ENCODE results near the gene CD40.

The CD40 gene

DNA sequence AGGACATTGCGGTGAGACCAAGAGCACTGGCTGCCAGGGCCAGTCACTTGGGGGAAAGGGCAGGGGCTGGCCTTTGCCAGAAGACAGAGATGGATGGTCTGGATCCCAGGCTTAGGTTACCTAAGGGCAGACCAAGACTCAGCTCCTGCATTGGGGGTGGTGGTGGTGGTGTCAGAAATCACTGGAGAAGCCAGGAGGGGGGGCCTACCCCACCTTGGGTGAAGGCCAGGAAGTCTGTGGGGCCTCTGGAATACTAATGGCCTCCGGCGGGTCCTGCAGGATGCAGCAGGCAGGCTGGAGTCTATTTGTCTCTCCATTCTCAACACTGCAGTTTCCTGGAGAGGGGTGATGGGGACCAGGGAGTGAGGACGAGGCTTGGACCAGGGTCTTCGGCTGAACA is 32.8 kb downstream of the CD40 start:
- DNase-seq (ENCODE audit: low spot score) = no peak

DNA sequence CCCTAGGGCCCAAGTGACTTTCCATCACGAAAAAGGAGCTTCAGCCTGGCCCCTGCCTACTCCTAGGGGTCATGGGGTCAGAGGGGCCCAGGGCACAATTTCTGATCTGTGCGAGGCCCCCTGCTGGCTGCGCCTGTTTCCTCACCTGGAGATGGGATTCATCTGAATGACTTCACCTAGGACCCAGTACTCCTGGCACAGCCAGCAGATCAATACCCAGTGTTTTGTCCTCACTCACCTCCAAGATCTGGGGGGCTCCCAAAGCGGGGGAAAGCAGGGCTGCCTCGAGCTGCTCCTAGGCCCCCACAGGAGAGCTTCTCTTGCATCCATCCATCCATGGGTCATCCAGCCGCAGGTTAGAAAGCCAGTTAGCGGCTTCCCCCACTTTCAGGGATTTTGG is 33.8 kb downstream of the CD40 start:
- no peak for DNase-seq (ENCODE audit: low spot score)

DNA sequence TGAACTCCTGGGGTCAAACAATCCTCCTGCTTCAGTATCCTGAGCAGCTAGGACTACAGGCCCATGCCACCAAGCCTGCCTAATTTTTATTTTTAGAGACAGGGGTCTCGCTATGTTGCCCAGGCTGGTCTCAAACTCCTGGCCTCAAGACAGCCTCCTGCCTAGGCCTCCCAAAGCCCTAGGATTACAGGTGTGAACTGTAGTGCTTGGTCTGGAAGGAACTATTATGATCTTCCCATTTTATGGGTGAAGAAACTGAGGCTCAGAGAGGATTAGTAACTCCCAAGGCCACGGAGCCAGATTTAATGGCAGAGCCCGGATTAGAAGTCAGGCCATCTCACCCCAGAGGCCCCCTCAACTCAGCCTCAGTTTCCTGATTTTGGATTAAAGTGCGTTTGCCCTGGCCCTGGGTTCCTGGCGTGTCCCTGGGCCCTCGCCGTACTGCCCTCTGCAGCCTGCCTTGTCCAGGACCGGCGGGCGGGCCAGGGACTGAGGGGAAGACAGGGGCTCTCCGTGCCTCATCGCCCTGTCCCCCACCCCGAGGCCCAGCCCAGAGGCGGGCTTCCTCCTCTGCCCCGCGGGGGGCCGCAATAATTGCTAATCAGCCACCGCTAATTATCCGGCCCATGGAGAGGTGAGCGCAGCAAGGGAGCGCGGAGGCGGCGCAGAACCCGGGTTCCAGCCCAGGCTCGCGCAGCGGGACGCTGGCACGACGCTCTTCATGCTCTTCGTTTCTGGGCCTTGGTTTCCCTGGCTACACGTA is 34.9 kb downstream of the CD40 start:
- no peak for DNase-seq (ENCODE audit: low spot score)

DNA sequence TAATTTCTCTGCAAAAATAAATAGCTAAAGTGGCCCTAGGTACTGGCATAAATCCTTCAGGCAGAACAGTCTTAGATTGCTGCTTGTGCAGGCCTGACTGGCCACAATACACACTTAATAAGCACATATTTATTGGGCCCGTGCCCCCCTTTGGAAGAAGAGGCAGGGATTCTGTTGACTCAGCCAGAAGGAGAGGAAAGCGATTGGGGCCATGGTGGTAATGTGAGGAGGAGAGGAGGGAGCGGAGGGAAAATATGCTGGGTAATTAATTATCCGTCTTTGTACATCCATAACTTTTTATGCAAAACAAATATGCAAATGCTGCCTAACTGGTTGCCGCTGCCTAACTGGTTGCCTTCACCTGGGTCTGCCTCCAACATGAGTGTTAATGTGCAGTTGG is 36.2 kb downstream of the CD40 start:
- DNase-seq (ENCODE audit: low spot score) = no peak

DNA sequence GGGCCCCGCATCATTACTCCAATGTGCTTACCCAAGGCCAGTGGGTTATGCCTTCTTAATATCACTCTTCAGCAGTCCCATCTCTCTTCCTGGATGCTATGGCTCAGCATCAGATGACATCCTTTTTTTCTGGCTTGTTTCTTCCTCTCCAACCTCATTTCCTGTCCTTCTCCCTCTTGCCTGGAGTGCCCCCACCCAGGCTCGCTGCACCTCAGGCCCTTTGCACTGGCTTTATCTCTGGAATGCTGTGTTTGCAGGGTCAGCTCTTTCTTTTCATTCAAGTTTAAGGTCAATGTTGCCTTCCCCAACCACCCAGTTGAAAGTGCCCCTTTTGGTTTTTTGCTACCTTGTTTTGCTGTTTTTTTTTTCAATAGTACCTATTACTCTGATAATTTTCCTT is 36.7 kb downstream of the CD40 start:
- DNase-seq (ENCODE audit: low spot score) = no peak

DNA sequence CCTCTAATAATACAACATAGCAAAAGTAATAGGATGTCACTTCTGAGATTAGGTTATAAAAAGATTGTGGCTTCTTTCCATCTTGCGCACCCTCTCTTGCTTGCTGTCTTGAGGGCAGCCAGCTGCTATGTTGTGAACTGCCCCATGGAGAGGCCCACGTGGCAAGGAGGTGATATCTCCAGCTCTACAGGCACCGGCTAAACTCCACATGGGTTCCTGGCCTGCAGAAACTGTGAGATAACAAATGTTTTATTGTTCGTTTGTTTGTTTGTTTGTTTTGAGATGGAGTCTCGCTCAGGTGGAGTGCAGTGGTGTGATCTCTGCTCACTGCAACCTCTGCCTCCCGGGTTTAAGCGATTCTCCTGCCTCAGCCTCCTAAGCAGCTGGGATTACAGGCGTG is 38.0 kb downstream of the CD40 start:
- DNase-seq (ENCODE audit: low spot score) = no peak

DNA sequence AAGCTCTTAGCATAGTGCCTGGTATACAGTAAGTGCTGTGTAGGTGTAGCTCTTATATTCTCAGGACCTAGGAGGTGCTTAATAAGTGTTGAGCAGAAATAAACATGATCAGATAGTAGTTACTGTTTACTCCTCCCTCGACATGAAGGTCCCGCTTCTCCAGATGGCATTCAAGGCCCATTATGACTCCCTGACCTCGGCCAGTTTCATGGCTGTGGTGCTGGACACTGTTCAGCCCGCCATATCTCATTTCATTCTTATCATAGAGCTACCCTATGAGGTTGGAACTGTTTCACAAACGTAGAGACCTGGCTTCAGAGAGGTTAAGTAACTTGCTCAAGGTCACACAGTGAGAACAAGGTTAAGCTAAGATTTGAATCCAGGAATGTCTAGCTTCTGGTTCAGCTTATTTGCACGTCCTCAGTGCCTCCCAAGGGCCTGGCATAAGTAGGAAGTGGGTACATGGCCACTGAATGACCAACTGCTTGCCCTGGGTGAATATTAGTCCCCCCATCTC is 39.0 kb downstream of the CD40 start:
- no peak for DNase-seq (ENCODE audit: low spot score)

DNA sequence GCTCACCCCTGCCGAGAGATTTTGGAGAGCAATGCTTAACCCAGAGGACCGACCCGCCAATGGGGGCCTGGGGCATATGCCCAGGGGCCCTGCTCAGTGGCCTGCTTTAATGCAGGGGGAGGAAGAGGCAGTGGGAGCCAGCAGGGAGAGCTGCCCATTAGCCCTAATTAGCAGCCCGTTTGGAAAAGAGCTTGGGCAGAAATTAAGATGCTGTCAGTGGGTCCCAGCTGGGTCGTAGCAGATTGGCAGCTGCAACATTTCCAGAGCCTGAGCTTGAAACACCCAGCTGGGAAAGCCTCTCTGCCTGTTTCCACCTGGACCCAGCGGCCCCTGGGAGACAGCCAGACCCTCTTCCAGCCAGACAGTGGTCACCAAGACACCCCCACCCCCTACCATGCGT is 39.5 kb downstream of the CD40 start:
- no peak for DNase-seq (ENCODE audit: low spot score)

DNA sequence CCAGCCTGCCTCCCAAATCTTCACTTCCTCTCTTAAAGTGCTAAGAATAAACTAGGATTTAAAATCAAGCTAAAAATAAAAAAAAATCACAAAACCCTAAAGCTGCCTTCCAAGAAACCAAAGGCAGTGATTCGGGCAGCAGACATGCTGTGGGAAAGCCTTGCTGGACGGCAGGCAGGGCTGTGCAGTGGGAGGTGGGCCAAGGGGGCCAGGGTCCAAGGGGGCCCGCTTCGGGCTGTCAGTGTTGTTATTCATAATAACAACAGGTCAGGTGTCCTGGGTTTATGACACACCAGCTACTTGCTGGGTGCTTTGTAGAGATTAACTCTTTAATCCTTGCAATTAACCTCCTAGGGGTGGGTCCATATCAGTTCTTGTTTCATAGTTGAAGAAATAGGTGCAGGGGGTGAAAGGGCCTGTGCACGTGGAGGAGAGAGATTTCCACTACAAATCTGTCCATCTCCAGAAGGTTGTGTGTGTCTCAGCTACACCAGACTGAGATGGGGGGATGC is 40.4 kb downstream of the CD40 start:
- DNase-seq (ENCODE audit: low spot score) = no peak

DNA sequence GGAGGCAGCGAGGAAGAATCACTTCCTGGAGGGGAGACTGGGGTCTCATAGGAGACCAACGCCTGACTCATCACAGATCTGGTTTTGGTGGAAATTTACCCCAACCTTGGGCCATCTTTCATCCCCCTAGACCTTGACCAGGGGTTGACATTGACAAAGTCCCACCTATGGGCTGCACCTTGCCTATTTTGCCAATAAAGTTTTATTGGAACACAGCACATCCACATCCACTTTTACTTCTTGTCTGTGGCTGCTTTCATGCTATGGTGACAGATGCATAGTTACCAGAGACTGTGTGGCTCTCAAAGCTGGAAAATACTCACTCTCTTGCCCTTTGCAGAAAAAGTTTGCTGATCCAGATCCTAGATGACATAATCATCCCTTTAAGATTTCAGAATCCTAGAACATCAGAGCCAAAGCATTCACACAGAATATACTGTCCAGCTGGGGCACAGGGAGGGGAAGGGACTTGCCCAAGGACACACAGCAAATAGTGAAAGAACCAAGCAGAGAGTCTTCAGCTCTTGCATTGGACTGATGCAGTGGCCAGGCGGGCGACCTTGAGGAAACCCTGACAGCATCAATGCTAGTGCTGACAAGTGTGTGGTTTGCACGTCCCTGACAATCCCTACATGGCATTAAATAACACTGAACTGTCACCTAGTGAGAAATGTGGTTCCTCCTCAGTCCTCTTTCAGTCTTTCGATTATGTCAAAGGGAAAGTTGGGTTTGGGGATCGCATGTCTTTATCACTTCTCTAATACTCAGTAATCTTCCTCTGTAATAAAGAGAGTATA is 41.2 kb downstream of the CD40 start:
- no peak for DNase-seq (ENCODE audit: low spot score)

DNA sequence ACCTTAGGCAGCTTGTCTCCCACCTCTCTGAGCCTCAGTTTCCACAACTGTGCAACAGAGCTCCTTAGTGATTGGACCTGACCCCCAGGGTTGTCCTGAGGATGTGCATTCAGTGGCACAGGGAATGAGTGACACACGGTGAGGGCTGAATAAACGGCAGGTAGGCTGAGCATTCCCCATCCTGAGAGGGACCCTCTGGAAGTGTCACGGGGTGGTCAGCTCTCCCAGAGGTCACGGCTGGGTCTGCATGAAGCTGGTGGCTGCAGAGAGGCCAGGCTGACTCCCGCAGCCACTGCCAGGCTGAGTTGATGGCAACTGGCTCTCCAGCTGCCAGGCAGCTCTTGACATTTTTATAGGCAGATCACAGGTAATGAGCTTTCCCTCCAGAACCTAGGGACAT is 42.5 kb downstream of the CD40 start:
- no peak for DNase-seq (ENCODE audit: low spot score)

DNA sequence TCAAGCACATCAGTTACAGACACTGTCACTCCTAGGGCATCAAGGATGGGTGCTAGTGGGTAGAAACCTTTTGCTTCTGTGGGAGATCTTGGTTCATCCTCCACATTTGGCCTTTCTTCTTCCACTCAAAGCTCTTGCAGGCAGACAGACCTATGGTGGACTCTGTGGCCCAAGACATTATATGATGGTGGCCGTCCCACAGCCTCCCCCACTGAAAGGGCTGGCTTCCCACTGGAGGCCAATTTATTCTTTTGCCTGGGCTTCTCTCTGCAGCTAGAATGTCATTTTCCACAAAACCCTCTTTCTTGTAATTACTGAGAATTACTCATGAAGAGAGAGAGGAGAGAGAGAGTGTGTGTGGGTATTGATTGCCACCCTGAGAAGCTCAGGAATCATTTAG is 43.8 kb downstream of the CD40 start:
- DNase-seq (ENCODE audit: low spot score) = no peak

DNA sequence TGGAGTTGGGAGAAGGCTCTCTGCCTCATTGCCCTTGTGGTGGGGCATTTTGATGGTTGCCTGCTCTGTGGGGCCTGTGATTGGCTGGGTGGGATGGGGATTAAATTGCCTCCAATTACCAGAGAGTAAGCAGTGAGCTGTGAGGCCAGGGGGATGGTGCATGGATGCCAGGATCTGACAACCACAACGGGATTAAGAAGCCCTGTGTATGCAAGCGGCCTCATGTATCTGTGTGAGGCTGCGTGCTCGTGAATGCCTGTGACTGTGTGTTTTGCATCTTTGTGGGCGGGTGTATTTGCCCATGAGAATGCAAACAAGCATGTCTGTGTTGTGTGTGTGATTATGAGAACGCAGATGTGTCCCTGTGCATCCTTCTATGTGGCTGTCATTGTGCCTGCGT is 46.1 kb downstream of the CD40 start:
- DNase-seq (ENCODE audit: low spot score) = no peak

DNA sequence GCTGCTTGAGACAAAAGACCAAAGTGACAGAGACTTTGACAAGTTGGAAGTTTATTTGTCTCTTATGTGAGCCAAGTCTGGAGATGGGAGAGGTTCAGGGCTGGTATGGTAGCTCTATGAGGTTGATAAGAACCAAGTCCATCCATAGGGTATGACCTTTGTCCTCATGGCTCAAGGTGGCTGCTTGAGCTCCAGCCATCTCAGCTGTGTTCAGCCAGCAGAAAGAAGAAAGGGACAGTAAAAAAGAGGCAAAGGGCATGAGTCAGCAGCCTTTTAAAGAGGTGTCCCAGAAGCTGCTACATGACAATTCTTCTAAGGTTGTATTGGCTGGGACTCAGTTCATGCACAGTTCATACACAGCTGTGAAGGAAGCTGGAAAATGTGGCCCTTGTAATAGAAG is 49.0 kb downstream of the CD40 start:
- DNase-seq (ENCODE audit: low spot score) = no peak

DNA sequence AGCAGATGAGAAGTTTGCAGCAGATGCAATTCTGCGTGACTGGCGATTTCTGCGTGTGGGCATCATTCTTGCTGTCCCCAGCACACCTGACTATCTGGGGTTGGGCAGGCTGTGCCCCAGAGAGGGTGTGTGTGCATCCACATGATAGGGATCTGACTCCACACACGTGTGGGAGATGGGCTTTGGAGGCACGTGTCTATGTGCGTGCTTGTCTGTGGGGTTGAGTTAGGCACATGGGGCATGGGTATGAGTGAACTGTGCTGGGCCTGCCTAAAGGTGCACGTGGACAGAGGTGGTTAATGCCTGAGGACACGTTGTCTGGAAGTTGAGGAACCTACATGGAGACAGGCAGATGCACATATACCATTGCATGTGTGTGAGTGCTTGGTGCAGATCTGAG is 50.3 kb downstream of the CD40 start:
- no peak for DNase-seq (ENCODE audit: low spot score)

DNA sequence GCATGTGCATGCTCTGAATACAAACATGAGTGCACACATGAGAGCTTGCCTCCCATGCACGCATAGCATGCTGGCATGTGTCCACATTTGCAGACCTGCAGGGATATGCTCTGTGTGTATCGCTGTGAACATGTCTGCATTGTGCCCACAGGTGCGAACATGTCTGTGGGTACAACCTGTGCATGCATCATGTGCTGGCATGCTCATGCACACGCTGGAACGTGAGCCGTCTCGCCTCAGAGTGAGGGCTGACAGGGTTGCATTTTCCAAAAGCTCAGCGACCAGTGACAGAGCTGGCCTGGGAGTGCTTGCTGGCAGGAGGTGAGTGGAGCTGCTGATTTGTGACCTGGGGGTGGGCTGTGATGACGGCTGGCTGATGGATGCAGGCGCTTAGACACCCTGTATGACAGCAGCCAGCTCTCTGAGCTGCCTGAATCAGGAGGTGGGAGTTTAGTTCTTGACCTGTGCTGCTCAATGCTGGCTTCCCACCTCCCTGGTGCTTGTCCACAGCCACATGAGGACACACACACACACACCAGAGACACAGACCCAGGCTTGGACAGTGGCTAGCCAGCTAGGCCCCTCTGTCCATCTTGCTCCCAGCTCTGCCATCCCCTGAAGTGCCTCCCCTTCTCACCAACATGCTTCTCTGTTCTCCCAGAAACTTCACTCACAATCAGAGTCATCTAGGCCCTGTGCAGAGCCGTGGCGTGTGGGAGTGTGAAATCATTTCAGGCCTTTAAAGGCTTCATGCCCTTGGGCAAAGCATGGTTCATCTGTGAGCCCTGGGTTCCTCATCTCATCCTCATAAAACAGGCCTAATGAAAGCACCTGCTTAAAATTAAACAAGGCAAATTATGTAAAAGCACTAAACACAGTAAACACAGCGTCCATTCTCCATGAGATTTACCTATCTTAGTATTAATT is 51.4 kb downstream of the CD40 start:
- no peak for DNase-seq (ENCODE audit: low spot score)

DNA sequence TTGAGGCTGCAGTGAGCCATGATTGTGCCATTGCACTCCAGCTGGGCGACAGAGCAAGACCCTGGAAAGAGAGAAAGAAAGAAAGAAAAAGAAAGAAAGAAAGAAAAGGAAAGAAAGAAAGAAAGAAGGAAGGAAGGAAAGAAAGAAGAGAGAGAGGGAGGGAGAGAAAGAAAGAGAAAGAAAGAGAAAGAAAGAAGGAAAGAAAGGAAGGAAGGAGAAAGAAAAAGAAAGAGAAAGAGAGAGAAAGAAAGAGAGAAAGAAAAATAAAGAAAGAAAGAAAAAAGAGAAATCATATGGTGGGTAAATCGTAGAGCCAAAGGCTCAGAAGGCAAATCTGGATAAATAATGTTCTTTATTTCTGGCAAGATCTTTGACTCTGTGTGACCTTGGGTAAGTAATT is 53.4 kb downstream of the CD40 start:
- no peak for DNase-seq (ENCODE audit: low spot score)

DNA sequence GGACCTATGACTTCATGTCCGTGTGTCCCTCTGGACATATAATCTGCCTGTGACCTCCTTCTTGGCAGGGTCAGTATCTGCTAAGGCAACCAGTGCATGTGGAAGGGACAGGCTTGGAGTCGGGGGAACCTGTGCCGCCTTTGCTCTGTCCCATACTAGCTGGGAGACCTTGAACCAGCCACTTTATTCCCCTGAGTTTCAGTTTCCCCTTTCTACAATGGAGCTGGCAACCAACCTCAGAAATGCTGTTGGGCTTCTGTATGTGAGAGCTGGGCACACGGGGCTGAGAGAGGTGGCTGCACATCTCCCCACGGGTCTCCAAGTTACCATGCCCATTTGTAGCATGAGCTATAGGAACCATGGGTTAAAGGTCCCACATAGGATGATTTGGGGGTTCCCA is 53.8 kb downstream of the CD40 start:
- no peak for DNase-seq (ENCODE audit: low spot score)

DNA sequence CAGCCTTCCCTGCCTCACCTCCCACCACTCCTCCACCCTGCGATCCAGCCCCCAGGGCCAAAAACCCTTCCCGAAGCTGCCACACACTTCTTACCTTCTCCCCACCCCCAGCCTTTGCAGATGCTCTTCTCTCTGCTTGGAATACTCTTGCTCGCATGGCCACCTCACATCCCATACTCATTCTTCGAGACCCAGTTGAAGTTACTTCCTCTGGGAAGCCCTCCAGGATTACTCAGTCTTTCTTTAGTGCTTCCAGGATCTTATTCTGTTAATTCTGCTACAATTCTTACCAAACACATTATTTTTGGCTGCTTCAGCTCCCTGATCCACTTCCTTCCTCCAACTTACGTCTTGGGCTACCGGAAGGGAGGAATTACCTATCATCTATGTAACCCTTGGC is 54.3 kb downstream of the CD40 start:
- no peak for DNase-seq (ENCODE audit: low spot score)

DNA sequence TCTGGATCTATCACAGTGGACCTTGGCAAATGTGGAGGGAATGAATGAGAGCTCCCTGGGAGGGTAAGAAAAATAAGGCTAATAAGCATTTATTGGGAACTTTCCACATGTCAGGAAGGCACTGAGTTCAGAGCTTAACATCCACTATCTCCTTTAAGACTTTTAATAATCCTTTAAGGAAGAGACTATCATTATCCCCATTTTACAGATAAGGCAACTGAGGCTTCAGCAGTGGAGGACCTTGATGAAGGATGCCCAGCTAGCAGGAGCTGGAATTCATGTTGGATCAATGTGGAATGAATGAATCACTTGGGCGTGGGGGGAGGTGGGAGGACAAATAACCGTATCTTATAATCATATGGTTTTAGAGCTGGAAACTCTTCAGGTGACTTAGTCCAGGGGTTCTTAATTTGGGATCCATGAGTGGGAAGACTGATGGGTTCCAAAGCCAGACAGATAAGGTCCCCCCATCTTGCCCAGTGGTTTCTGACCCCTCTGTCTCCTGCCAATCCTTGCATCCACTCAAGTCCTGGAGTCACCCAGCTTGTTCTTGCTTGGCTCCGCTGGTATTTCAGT is 54.9 kb downstream of the CD40 start:
- DNase-seq (ENCODE audit: low spot score) = no peak

DNA sequence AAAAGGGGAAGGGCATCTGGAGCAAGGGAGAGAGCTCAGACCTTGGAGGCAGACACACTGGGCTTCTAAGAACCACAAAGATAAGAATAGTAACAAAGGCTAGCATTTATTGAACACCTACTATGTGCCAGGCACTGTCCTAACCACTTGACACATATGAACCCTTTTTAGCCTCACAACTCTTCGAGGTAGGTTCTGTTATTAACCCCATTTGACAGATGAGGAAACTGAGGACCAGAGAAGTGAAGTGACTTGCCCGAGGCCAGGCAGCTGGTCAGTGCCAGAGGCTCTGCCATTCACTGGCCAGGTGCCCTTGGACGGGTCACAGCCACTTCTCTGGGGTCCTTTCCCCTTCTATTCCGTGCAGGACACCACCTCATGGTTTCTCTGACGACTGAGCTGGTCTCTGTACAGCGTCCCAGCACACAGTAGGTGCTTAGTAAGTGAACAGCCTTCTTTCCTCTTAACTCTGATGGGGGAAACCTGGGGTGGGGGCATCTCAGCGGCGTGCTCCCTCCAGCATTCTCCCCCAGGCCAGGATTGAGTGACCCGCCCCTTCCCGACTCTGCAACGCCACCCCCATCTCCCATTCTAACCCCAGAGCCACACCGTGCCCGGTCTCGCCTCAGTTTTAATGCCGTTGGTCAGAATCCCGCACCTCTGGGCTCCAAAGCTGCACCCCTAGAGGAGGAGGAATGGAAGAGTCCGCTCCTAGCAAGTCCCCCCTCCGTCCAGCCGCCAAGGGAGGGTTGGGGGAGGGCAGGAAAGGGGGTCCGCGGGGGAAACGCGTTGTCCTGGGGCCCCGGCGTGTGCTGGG is 55.7 kb downstream of the CD40 start:
- DNase-seq (ENCODE audit: low spot score) = no peak
